K562 (cell line): ENCODE results near the gene IRX5. TPM values are rescaled to one million over a fixed set of nuclear protein-coding genes. Genes with fewer than 3 reads are reported as not detected.

Experiments
- BACH1 ChIP-seq: fragments of 200-800 bp; sonication (Bioruptor generic); IDR thresholded peaks from 2 replicates; pipeline ENCODE4 v1.6.1; 2016; ENCODE audit warnings: missing genetic modification characterization, missing compliant biosample characterization
- EP300 ChIP-seq: IDR thresholded peaks from 2 replicates; pipeline ENCODE4 v1.6.1; 2012; ENCODE audit warnings: low read length, improper control_type of control experiment
- GABPB2 ChIP-seq: fragments of 250-450 bp; sonication (Bioruptor Pico); conservative IDR thresholded peaks from 2 replicates; pipeline ENCODE4 v1.5.1; 2021; ENCODE audit warnings: mild to moderate bottlenecking
- GATA2 ChIP-seq: sonication (generic); formaldehyde crosslinking; IDR thresholded peaks from 2 replicates; pipeline ENCODE4 v1.4.0; 2020; ENCODE audit warnings: mild to moderate bottlenecking, missing genetic modification reagents
- GTF2B ChIP-seq: IDR thresholded peaks from 2 replicates; pipeline ENCODE4 v1.6.1; 2011; ENCODE audit not compliant: insufficient read length; ENCODE audit errors: extremely low read depth
- HNRNPK ChIP-seq: fragments of 200-400 bp; formaldehyde crosslinking; IDR thresholded peaks from one replicate; pipeline ENCODE4 v1.6.1; 2018; ENCODE audit warnings: mild to moderate bottlenecking, low read depth, low read length; ENCODE audit not compliant: poor library complexity, severe bottlenecking
- IFI16 ChIP-seq: fragments of 250-450 bp; sonication (Bioruptor Pico); IDR thresholded peaks from 2 replicates; pipeline ENCODE4 v2.1.2; 2022; ENCODE audit warnings: mild to moderate bottlenecking, inconsistent platforms
- JUNB ChIP-seq: fragments of 450-650 bp; formaldehyde crosslinking; conservative IDR thresholded peaks from 2 replicates; pipeline ENCODE4 v1.4.0; 2020; ENCODE audit warnings: mild to moderate bottlenecking
- PKNOX1 ChIP-seq: fragments of 450-650 bp; IDR thresholded peaks from 2 replicates; pipeline ENCODE4 v1.6.1; 2016
- PYGO2 ChIP-seq: fragments of 450-650 bp; IDR thresholded peaks from 2 replicates; pipeline ENCODE4 v1.6.1; 2016; ENCODE audit warnings: mild to moderate bottlenecking, missing genetic modification characterization, moderate library complexity, missing compliant biosample characterization
- RFX7 ChIP-seq: fragments of 250-450 bp; sonication (Bioruptor Pico); IDR thresholded peaks from 2 replicates; pipeline ENCODE4 v1.5.1; 2021; ENCODE audit warnings: mild to moderate bottlenecking
- SAFB ChIP-seq: fragments of 200-400 bp; formaldehyde crosslinking; IDR thresholded peaks from 2 replicates; pipeline ENCODE4 v1.6.1; 2017; ENCODE audit warnings: low read depth, low read length, borderline replicate concordance
- SP1 ChIP-seq: sonication (generic); formaldehyde crosslinking; IDR thresholded peaks from 2 replicates; pipeline ENCODE4 v1.8.1; 2022; ENCODE audit warnings: mild to moderate bottlenecking, missing genetic modification reagents
- SPI1 ChIP-seq: IDR thresholded peaks from 2 replicates; pipeline ENCODE4 v1.6.1; 2011; ENCODE audit warnings: low read depth, low read length, control low read depth, borderline replicate concordance
- TBP ChIP-seq: optimal IDR thresholded peaks from 2 replicates; pipeline ENCODE3; 2011; ENCODE audit warnings: low read depth, low read length, improper control_type of control experiment
- TOE1 ChIP-seq, 2 experiments: fragments of 450-650 bp in 1 of 2; sonication (generic) in 1 of 2; formaldehyde crosslinking in 1 of 2; IDR thresholded peaks; 2 replicates each; pipeline versions ENCODE4 v1.7.1 to v1.8.0; 2016 to 2022; ENCODE audit warnings: borderline replicate concordance in 2 of 2, mild to moderate bottlenecking in 2 of 2, antibody characterized with exemption in 1 of 2, inconsistent platforms in 1 of 2, low read depth in 1 of 2, missing genetic modification reagents in 1 of 2, moderate library complexity in 1 of 2
- ZBTB7A ChIP-seq: IDR thresholded peaks from 2 replicates; pipeline ENCODE4 v1.6.1; 2011; ENCODE audit warnings: low read depth, mild to moderate bottlenecking, low read length, moderate library complexity, borderline replicate concordance; ENCODE audit not compliant: control insufficient read depth
- ZNF146 ChIP-seq: IDR thresholded peaks from one replicate; pipeline ENCODE4 v1.6.1; 2018; ENCODE audit warnings: missing compliant biosample characterization; ENCODE audit not compliant: unreplicated experiment
- ZNF384 ChIP-seq: IDR thresholded peaks from 2 replicates; pipeline ENCODE4 v1.6.1; 2012; ENCODE audit warnings: low read depth, low read length, improper control_type of control experiment
- ZNF639 ChIP-seq, 2 experiments: fragments of 200-800 bp in 1 of 2; sonication (Bioruptor generic) in 1 of 2; sonication (generic) in 1 of 2; formaldehyde crosslinking in 1 of 2; IDR thresholded peaks in 1 of 2; conservative IDR thresholded peaks in 1 of 2; 2 replicates each; pipeline versions ENCODE4 v1.5.0 to v1.6.1; 2016 to 2020; ENCODE audit warnings: missing compliant biosample characterization in 1 of 2, missing genetic modification characterization in 1 of 2, missing genetic modification reagents in 1 of 2
- ZNF778 ChIP-seq: fragments of 450-650 bp; formaldehyde crosslinking; IDR thresholded peaks from 2 replicates; pipeline ENCODE4 v1.4.0; 2020; ENCODE audit warnings: mild to moderate bottlenecking, moderate library complexity
- ZNF785 ChIP-seq: fragments of 250-450 bp; sonication (Bioruptor Pico); IDR thresholded peaks from 2 replicates; pipeline ENCODE4 v1.4.0; 2020; ENCODE audit warnings: mild to moderate bottlenecking
- polyA plus RNA-seq, 8 experiments: library from polyadenylated mRNA; depleted of rRNA in 4 of 8; stranded (reverse) in 5 of 8; unstranded in 3 of 8; fragments of >200 nt; fragmentation: Nextera tagmentation in 2 of 8; fragmentation: Illumina TruSeq in 1 of 8; extraction: Ambion mirVana in 2 of 8; extraction: Trizol in 1 of 8; gene quantifications; 2 replicates each; pipeline versions ENCODE4 v1.2.1 to v1.2.3, GENCODE V29; 2011 to 2014; ENCODE audit warnings: inconsistent platforms in 1 of 8, missing spikeins in 1 of 8
- total RNA-seq, 7 experiments: library from RNA; depleted of rRNA in 6 of 7; stranded (reverse); fragments of >200 nt in 6 of 7; fragmentation: Illumina TruSeq in 2 of 7; extraction: Trizol in 2 of 7; gene quantifications; 2 replicates each; pipeline versions ENCODE4 v1.2.1 to v1.2.3, GENCODE V29; 2011 to 2021; ENCODE audit warnings: low replicate concordance in 1 of 7
- TF ChIP-seq, protein P1 (sequence below), 2 experiments: fragments of 450-650 bp; conservative IDR thresholded peaks; 2 replicates each; pipeline ENCODE4 v1.6.1; 2017; ENCODE audit warnings: mild to moderate bottlenecking in 2 of 2, moderate library complexity in 2 of 2

The IRX5 gene
- total and polyA plus RNA-seq, 9 of the 15 experiments (the other 6 are each of a cell fraction or from before 2014, with no cell fraction given) = 0.20 to 4.2 (median 0.94) TPM

- TF ChIP-seq ZNF639 (CRISPR knock-in tag; conservative IDR thresholded peaks at IDR 0.05 in 1 of 2, IDR thresholded peaks at IDR 0.05 in 1 of 2) = peak in 1 of 2 experiments; percentile 80; a peak in 2 of 4 replicates
- no peak for TF ChIP-seq ZNF384
- TF ChIP-seq GTF2B = no peak
- no peak for TF ChIP-seq PYGO2 (tag)
- no peak; the same call in 1 of the 2 replicates for TF ChIP-seq EP300
- TF ChIP-seq ZNF146 (CRISPR knock-in tag) = no peak
- TF ChIP-seq, protein P1, sequence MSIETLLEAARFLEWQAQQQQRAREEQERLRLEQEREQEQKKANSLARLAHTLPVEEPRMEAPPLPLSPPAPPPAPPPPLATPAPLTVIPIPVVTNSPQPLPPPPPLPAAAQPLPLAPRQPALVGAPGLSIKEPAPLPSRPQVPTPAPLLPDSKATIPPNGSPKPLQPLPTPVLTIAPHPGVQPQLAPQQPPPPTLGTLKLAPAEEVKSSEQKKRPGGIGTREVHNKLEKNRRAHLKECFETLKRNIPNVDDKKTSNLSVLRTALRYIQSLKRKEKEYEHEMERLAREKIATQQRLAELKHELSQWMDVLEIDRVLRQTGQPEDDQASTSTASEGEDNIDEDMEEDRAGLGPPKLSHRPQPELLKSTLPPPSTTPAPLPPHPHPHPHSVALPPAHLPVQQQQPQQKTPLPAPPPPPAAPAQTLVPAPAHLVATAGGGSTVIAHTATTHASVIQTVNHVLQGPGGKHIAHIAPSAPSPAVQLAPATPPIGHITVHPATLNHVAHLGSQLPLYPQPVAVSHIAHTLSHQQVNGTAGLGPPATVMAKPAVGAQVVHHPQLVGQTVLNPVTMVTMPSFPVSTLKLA (conservative IDR thresholded peaks at IDR 0.05) = peak; percentile 25 to 62; a peak in 2 of 4 replicates
- peak; percentile 62 for TF ChIP-seq TBP
- TF ChIP-seq ZNF778 = no peak
- TF ChIP-seq SP1 (CRISPR knock-in tag) = peak; percentile 93
- no peak for TF ChIP-seq IFI16 (CRISPR knock-in tag)
- TF ChIP-seq JUNB = no peak
- TF ChIP-seq SPI1 = no peak
- TF ChIP-seq GATA2 (CRISPR knock-in tag) = no peak
- no peak for TF ChIP-seq HNRNPK
- no peak for TF ChIP-seq SAFB
- TF ChIP-seq ZBTB7A = 0 out of 2 replicates have a peak, but pooled peaks have one; percentile 13
- no peak for TF ChIP-seq BACH1 (tag)
- peak; percentile 74 for TF ChIP-seq PKNOX1
- no peak for TF ChIP-seq RFX7 (CRISPR knock-in tag)
- TF ChIP-seq GABPB2 (CRISPR knock-in tag) = no peak
- no peak for TF ChIP-seq TOE1 (IDR thresholded peaks at IDR 0.05; ENCODE audit: borderline replicate concordance)
- TF ChIP-seq TOE1 (CRISPR knock-in tag; IDR thresholded peaks at IDR 0.05; ENCODE audit: borderline replicate concordance, low read depth) = no peak
- no peak for TF ChIP-seq ZNF785 (CRISPR knock-in tag)
Observed at GRCh38 chr16:54929090-54930004, 1.3 kb upstream of the IRX5 start (continued).
